GM13977 (cell line): Measurements from ENCODE around the gene COL21A1.

Source experiments
- DNase-seq: peaks from one replicate; pipeline ENCODE4 v3.0.0; 2012; ENCODE audit warnings: low spot score
- CTCF ChIP-seq: IDR thresholded peaks from 2 replicates; pipeline ENCODE4 v1.5.1; 2012; ENCODE audit warnings: mild to moderate bottlenecking, control low read depth; ENCODE audit not compliant: insufficient read depth; ENCODE audit errors: extremely low read depth, missing control alignments
- in situ Hi-C: fragments of 300-500 bp; cut with MboI; formaldehyde crosslinking; loops from one replicate; pipeline ENCODE4 v1.12.0; 2022; ENCODE audit warnings: low sequenced_read_pairs, low pct_unique_long_range_greater_than_20kb, mixed read lengths, inconsistent platforms; ENCODE audit not compliant: unreplicated experiment

Gene COL21A1

GRCh38 chr6:56062836-56063235, 184.5 kb downstream of the COL21A1 start:
- no peak for DNase-seq
- in situ Hi-C loops: no loop called here
- TF ChIP-seq CTCF: no peak

GRCh38 chr6:56058636-56059035, 188.7 kb downstream of the COL21A1 start:
- no peak for DNase-seq
- TF ChIP-seq CTCF: no peak
- in situ Hi-C loops: no loop called here

GRCh38 chr6:56055081-56055704, 192.2 kb downstream of the COL21A1 start:
- TF ChIP-seq CTCF: no peak
- DNase-seq: no peak
- in situ Hi-C loops: no loop called here

- no peak for DNase-seq
- in situ Hi-C loops: no loop called here
- TF ChIP-seq CTCF: no peak
Measured at GRCh38 chr6:56051202-56051598, 196.2 kb downstream of the COL21A1 start.

GRCh38 chr6:56050530-56051201, 196.7 kb downstream of the COL21A1 start:
- no peak for TF ChIP-seq CTCF
- in situ Hi-C loops: no loop called here
- no peak for DNase-seq

GRCh38 chr6:56048601-56049000, 198.8 kb downstream of the COL21A1 start:
- no peak for TF ChIP-seq CTCF
- in situ Hi-C loops: no loop called here

More at GRCh38 chr6:56048601-56049000, 198.8 kb downstream of the COL21A1 start:
- no peak for DNase-seq
